ENCODE results near the gene KIF25. TPM values are rescaled to one million over a fixed set of nuclear protein-coding genes. Genes with fewer than 3 reads are reported as not detected.
"Not testable (repeated sequence)": the region's sequence is repeated elsewhere in the genome, so short reads cannot be mapped to it uniquely, and the experiment has no call there.

KIF25 gene
- total RNA-seq, 1 experiment from 2014 or later = 0.28 TPM

DNA sequence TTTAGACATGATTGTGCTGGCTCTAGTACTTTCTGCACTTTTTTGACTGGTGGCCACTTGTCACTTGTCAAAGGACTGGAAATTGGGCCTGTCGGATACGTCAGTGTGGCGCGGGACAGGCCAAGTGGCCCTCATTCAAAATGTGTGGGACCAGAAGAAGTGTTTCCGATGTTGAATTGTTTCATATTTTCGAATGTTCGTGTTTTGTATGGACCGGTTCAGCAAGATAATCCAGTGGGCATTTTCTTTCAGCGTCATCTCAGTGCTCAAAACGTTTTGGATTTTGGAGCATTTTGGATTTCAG, 3.5 kb downstream of the KIF25 start (continued):
- TF ChIP-seq, protein P1, sequence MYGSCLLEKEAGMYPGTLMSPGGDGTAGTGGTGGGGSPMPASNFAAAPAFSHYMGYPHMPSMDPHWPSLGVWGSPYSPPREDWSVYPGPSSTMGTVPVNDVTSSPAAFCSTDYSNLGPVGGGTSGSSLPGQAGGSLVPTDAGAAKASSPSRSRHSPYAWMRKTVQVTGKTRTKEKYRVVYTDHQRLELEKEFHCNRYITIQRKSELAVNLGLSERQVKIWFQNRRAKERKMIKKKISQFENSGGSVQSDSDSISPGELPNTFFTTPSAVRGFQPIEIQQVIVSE (CRISPR knock-in tag; IDR thresholded peaks at IDR 0.05; ENCODE audit: borderline replicate concordance) = no peak
- no peak for TF ChIP-seq ETV6 (CRISPR knock-in tag; IDR thresholded peaks at IDR 0.05)
- no peak for TF ChIP-seq NFYB (CRISPR knock-in tag; conservative IDR thresholded peaks at IDR 0.05; ENCODE audit: low read depth)
- TF ChIP-seq HMGA2 (CRISPR knock-in tag; IDR thresholded peaks at IDR 0.05) = no peak

GRCh38 chr6:168001514-168001913, 4.0 kb downstream of the KIF25 start:
- Mint-ChIP-seq H3K9me3 (peaks cover 26% of the 10 kb centered on the region), H3K4me1 (peaks cover 11% of the 10 kb centered on the region)
- H3K27ac Mint-ChIP-seq; H3K36me3 Mint-ChIP-seq; ATAC-seq; POLR2A ChIA-PET; DNase-seq (ENCODE audit: low spot score); CTCF ChIA-PET; H3K4me3 Mint-ChIP-seq; H3K27me3 Mint-ChIP-seq (ENCODE audit: low read depth): not testable (repeated sequence)

DNA sequence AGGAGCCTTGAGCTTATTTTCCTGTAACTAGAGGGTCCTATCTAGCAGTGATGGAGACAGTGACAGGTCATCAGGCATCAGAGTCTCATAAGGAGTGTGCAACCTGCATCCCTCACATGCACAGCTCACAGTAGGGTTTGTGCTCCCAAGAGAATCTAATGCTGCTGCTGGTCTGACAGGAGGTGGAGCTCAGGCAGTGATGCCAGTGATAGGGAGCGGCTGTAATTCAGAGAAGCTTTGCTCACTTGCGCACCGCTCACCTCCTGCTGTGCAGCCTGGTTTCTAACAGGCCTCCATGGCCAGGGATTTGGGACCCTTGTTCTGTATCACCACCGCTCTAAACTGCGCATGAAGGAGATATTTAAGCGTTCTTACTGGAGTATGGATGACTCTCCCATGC, 5.3 kb downstream of the KIF25 start:
- ATAC-seq (no peak), DNase-seq (ENCODE audit: low spot score) (no peak)
- peaks cover 8% of the 10 kb centered on the region for H3K4me1 Mint-ChIP-seq
- H3K27ac Mint-ChIP-seq = no peak overlapping the region
- H3K4me3 Mint-ChIP-seq = no peak overlapping the region
- peaks cover 9% of the 10 kb centered on the region; the same call in 1 of the 2 replicates for H3K36me3 Mint-ChIP-seq
- H3K9me3 Mint-ChIP-seq = peaks cover 26% of the 10 kb centered on the region
- ChIA-PET POLR2A (no interaction called here), CTCF (interaction anchor here (0.7 kb wide), 1 partner anchor 100 kb away, joined by 3 read pairs; no protein-coding TSS in a partner anchor)
- H3K27me3 Mint-ChIP-seq (ENCODE audit: low read depth) = no peaks in the 10 kb centered on the region
- TF ChIP-seq E2F1 (CRISPR knock-in tag; IDR thresholded peaks at IDR 0.05) (no peak), ETV6 (CRISPR knock-in tag; IDR thresholded peaks at IDR 0.05) (no peak), CTCF (IDR thresholded peaks at IDR 0.05) (no peak), ZNF281 (CRISPR knock-in tag; IDR thresholded peaks at IDR 0.05) (no peak), CBFB (CRISPR knock-in tag; IDR thresholded peaks at IDR 0.05; ENCODE audit: low read depth) (no peak), ARID4B (CRISPR knock-in tag; IDR thresholded peaks at IDR 0.05; ENCODE audit: borderline replicate concordance) (no peak), ZNF512 (CRISPR knock-in tag; IDR thresholded peaks at IDR 0.05; ENCODE audit: borderline replicate concordance) (no peak), ZNF232 (CRISPR knock-in tag; IDR thresholded peaks at IDR 0.05) (no peak), ATF6 (CRISPR knock-in tag; IDR thresholded peaks at IDR 0.05) (no peak)
- TF ChIP-seq, protein P2, sequence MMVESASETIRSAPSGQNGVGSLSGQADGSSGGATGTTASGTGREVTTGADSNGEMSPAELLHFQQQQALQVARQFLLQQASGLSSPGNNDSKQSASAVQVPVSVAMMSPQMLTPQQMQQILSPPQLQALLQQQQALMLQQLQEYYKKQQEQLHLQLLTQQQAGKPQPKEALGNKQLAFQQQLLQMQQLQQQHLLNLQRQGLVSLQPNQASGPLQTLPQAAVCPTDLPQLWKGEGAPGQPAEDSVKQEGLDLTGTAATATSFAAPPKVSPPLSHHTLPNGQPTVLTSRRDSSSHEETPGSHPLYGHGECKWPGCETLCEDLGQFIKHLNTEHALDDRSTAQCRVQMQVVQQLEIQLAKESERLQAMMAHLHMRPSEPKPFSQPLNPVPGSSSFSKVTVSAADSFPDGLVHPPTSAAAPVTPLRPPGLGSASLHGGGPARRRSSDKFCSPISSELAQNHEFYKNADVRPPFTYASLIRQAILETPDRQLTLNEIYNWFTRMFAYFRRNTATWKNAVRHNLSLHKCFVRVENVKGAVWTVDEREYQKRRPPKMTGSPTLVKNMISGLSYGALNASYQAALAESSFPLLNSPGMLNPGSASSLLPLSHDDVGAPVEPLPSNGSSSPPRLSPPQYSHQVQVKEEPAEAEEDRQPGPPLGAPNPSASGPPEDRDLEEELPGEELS (CRISPR knock-in tag; IDR thresholded peaks at IDR 0.05) = no peak

Measured in WTC11 (cell line).